Endodermal cell (in vitro differentiated cells): ENCODE measurements around the gene DLG2. TPM values are rescaled to one million over a fixed set of nuclear protein-coding genes. Genes with fewer than 3 reads are reported as not detected.
"Not testable (repeated sequence)": the region's sequence is repeated elsewhere in the genome, so short reads cannot be mapped to it uniquely, and the experiment has no call there.

Experiments used
- DNase-seq: peaks from one replicate; pipeline ENCODE4 v3.0.0-alpha.2; 2017
- H3K27ac ChIP-seq: 2 replicates; pipeline ENCODE4 v1.5.1; 2013; ENCODE audit warnings: mild to moderate bottlenecking, low read depth, low read length, moderate library complexity
- H3K27me3 ChIP-seq: 2 replicates; pipeline ENCODE4 v1.6.1; 2013; ENCODE audit warnings: mild to moderate bottlenecking, low read length, moderate library complexity; ENCODE audit not compliant: insufficient read depth, control insufficient read depth, poor library complexity, severe bottlenecking
- H3K36me3 ChIP-seq: 2 replicates; pipeline ENCODE4 v1.7.0; 2013; ENCODE audit warnings: mild to moderate bottlenecking, low read length, moderate library complexity; ENCODE audit not compliant: control insufficient read depth, insufficient read depth
- H3K4me1 ChIP-seq: one replicate; pipeline ENCODE4 v1.7.0; 2013; ENCODE audit warnings: low read length; ENCODE audit not compliant: control insufficient read depth, insufficient read depth
- H3K4me3 ChIP-seq: 2 replicates; pipeline ENCODE4 v1.5.1; 2013; ENCODE audit warnings: mild to moderate bottlenecking, low read length, moderate library complexity
- H3K9ac ChIP-seq: 2 replicates; pipeline ENCODE4 v1.6.1; 2013; ENCODE audit warnings: mild to moderate bottlenecking, low read length, moderate library complexity; ENCODE audit not compliant: poor library complexity, severe bottlenecking; ENCODE audit errors: extremely low read depth
- H3K9me3 ChIP-seq: 2 replicates; pipeline ENCODE4 v1.6.1; 2013; ENCODE audit warnings: mild to moderate bottlenecking, low read length, moderate library complexity; ENCODE audit not compliant: control insufficient read depth
- H3K27ac Mint-ChIP-seq: 2 replicates; pipeline ENCODE4 v1.8.0; 2020; ENCODE audit warnings: mixed read lengths
- H3K27me3 Mint-ChIP-seq: 2 replicates; pipeline ENCODE4 v1.8.0; 2021; ENCODE audit warnings: mild to moderate bottlenecking, mixed read lengths; ENCODE audit not compliant: insufficient read depth
- H3K36me3 Mint-ChIP-seq: 2 replicates; pipeline ENCODE4 v1.8.0; 2020; ENCODE audit warnings: low read depth, mixed read lengths
- H3K4me1 Mint-ChIP-seq: 2 replicates; pipeline ENCODE4 v1.8.0; 2020; ENCODE audit warnings: mixed read lengths
- H3K4me3 Mint-ChIP-seq: 2 replicates; pipeline ENCODE4 v1.8.0; 2020; ENCODE audit warnings: mild to moderate bottlenecking, moderate library complexity, mixed read lengths
- H3K9me3 Mint-ChIP-seq: 2 replicates; pipeline ENCODE4 v1.8.0; 2020; ENCODE audit warnings: mild to moderate bottlenecking, mixed read lengths
- CTCF ChIP-seq: fragments of 200-600 bp; sonication (generic); conservative IDR thresholded peaks from 2 replicates; pipeline ENCODE4 v1.5.0; 2021; ENCODE audit warnings: antibody characterized with exemption, mild to moderate bottlenecking
- WGBS, 2 experiments: methylation state at CpG; one replicate each; pipeline versions ENCODE4 v1.1.5 to v1.1.7; 2013; ENCODE audit warnings: missing lambda C conversion rate in 2 of 2, mixed read lengths in 1 of 2; ENCODE audit not compliant: insufficient coverage in 1 of 2, insufficient read length in 1 of 2; 5-methylcytosine and 5-hydroxymethylcytosine counted together
- total RNA-seq, 2 donors: library from RNA; stranded (reverse); fragmentation: NEBNext Ultra II Directional in 1 of 2; extraction: Animal tissue kit (Norgen Biotek cat#: 25700) in 1 of 2; gene quantifications; 2 replicates in 1 of 2; 3 replicates in 1 of 2; pipeline ENCODE4 v1.2.1, GENCODE V29; 2021

The DLG2 gene
- total RNA-seq, 2 donors from 2014 or later: 9.6 to 10.6 TPM

DNA sequence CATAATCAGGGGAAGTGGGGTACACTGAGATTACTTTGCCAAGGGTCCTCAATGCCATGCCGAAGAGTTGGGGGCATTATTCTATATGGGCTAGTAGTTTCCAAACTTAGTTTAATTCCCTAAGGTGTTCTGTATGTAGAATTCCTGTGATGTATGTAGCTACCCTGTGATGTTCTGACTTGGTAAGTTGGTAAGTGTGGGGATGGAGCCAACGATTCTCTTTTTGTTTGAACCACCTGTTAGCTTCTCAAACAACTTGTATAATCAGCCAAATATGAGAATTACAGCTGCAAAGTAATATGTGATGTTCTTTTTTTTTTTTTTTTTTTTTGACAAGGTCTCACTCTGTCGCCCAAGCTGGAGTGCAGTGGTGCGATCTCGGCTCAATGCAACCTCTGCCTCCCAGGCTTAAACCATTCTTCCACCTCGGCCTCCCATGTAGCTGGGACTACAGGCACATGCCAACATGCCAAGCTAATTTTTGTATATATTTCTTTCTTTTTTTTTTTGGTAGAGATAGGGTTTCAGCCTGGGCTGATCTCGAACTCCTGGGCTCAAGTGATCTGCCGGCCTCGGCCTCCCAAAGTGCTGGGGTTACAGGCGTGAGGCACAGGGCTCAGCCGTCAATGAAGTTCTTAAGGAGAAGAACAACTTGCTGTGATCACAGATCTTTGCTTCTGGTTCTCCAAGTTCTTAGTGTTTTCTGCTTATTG lies 2025.8 kb downstream of the DLG2 start:
- Mint-ChIP-seq H3K36me3 (no peaks in the 10 kb centered on the region), H3K27ac (no peak overlapping the region), H3K4me1 (peaks cover 12% of the 10 kb centered on the region), H3K9me3 (no peaks in the 10 kb centered on the region), H3K4me3 (no peak overlapping the region), H3K27me3 (no peaks in the 10 kb centered on the region)
- Histone ChIP-seq H3K36me3 (no peaks in the 10 kb centered on the region), H3K9me3 (no peaks in the 10 kb centered on the region), H3K4me3 (no peak overlapping the region), H3K9ac (no peak overlapping the region), H3K27me3 (no peaks in the 10 kb centered on the region), H3K4me1 (peaks cover 3% of the 10 kb centered on the region), H3K27ac (no peak overlapping the region)
- WGBS, 2 experiments: 94 to 98% methylated on average over 7 to 11 of the region's 11 CpGs
- no peak for TF ChIP-seq CTCF
- no peak for DNase-seq

- Histone ChIP-seq H3K27ac (no peak overlapping the region), H3K9me3 (no peaks in the 10 kb centered on the region)
- WGBS, 2 experiments: 71 to 100% methylated on average over 1 of the region's 1 CpG
Observed at GRCh38 chr11:83600661-83601060, 2026.5 kb downstream of the DLG2 start.

GRCh38 chr11:83599066-83599465 lies 2028.1 kb downstream of the DLG2 start:
- H3K27ac Mint-ChIP-seq: no peak overlapping the region

More at GRCh38 chr11:83600661-83601060, 2026.5 kb downstream of the DLG2 start:
- no peak overlapping the region for H3K9ac ChIP-seq
- no peak overlapping the region for H3K27ac Mint-ChIP-seq
- H3K4me1 ChIP-seq: peaks cover 3% of the 10 kb centered on the region
- no peak for TF ChIP-seq CTCF
- H3K27me3 ChIP-seq: no peaks in the 10 kb centered on the region
- no peak for DNase-seq
- H3K36me3 Mint-ChIP-seq: no peaks in the 10 kb centered on the region
- H3K27me3 Mint-ChIP-seq: no peaks in the 10 kb centered on the region
- no peak overlapping the region for H3K4me3 Mint-ChIP-seq
- H3K4me1 Mint-ChIP-seq: peaks cover 12% of the 10 kb centered on the region
- H3K9me3 Mint-ChIP-seq: no peaks in the 10 kb centered on the region
- H3K4me3 ChIP-seq: no peak overlapping the region
- H3K36me3 ChIP-seq: no peaks in the 10 kb centered on the region

DNA sequence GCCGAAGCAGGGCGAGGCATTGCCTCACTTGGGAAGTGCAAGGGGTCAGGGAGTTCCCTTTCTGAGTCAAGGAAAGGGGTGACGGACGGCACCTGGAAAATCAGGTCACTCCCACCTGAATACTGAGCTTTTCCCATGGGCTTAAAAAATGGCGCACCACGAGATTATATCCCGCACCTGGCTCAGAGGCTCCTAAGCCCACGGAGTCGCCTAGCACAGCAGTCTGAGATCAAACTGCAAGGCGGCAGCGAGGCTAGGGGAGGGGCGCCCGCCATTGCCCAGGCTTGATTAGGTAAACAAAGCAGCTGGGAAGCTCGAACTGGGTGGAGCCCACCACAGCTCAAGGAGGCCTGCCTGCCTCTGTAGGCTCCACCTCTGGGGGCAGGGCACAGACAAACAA lies 2039.3 kb downstream of the DLG2 start:
- WGBS, 2 experiments: 21 to 50% methylated on average over 2 to 10 of the region's 14 CpGs
- H3K27ac Mint-ChIP-seq: peak overlapping the region; percentile 44

More at GRCh38 chr11:83599066-83599465, 2028.1 kb downstream of the DLG2 start:
- TF ChIP-seq CTCF: no peak
- peaks cover 3% of the 10 kb centered on the region for H3K4me1 ChIP-seq
- WGBS, 2 experiments: 76 to 88% methylated on average over 3 of the region's 3 CpGs
- H3K36me3 ChIP-seq: no peaks in the 10 kb centered on the region
- no peak overlapping the region for H3K9ac ChIP-seq
- DNase-seq: peak; percentile 63
- no peaks in the 10 kb centered on the region for H3K9me3 ChIP-seq
- H3K4me3 ChIP-seq: no peak overlapping the region
- no peaks in the 10 kb centered on the region for H3K27me3 Mint-ChIP-seq
- no peak overlapping the region for H3K4me3 Mint-ChIP-seq
- H3K9me3 Mint-ChIP-seq: no peaks in the 10 kb centered on the region
- no peak overlapping the region for H3K27ac ChIP-seq
- H3K36me3 Mint-ChIP-seq: no peaks in the 10 kb centered on the region
- H3K4me1 Mint-ChIP-seq: peaks cover 12% of the 10 kb centered on the region
- no peaks in the 10 kb centered on the region for H3K27me3 ChIP-seq

More for the DNA sequence above, 2039.3 kb downstream of the DLG2 start:
- not testable (repeated sequence) for H3K36me3 Mint-ChIP-seq, H3K4me1 Mint-ChIP-seq, H3K9me3 ChIP-seq, H3K9ac ChIP-seq, H3K27ac ChIP-seq, H3K9me3 Mint-ChIP-seq, H3K27me3 ChIP-seq, H3K4me3 ChIP-seq, H3K27me3 Mint-ChIP-seq, H3K36me3 ChIP-seq, H3K4me1 ChIP-seq
- DNase-seq: peak; percentile 71
- H3K4me3 Mint-ChIP-seq: peak overlapping the region; percentile 50
